GM19239 (cell line): Measurements from ENCODE around the gene FMO2.

Experiments
- DNase-seq: peaks from one replicate; pipeline ENCODE4 v3.0.0; 2011; ENCODE audit warnings: low spot score; ENCODE audit not compliant: insufficient read length
- FAIRE-seq: peaks from 2 replicates; lab custom pipeline; 2011; peaks lifted over from hg19 to GRCh38; lab: Jason Lieb, UNC

FMO2 gene, protein sequence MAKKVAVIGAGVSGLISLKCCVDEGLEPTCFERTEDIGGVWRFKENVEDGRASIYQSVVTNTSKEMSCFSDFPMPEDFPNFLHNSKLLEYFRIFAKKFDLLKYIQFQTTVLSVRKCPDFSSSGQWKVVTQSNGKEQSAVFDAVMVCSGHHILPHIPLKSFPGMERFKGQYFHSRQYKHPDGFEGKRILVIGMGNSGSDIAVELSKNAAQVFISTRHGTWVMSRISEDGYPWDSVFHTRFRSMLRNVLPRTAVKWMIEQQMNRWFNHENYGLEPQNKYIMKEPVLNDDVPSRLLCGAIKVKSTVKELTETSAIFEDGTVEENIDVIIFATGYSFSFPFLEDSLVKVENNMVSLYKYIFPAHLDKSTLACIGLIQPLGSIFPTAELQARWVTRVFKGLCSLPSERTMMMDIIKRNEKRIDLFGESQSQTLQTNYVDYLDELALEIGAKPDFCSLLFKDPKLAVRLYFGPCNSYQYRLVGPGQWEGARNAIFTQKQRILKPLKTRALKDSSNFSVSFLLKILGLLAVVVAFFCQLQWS

GRCh38 chr1:171185091-171185490 is at the start of gene FMO2:
FMO2 (plus strand) TSS chr1:171185300; CDS start chr1:171185714, 414 bp downstream.
- FAIRE-seq (no peak), DNase-seq (no peak)

- no peak for FAIRE-seq
- DNase-seq = no peak
These were observed 47.5 kb upstream of the FMO2 start for GRCh38 chr1:171137580-171137979.

DNA sequence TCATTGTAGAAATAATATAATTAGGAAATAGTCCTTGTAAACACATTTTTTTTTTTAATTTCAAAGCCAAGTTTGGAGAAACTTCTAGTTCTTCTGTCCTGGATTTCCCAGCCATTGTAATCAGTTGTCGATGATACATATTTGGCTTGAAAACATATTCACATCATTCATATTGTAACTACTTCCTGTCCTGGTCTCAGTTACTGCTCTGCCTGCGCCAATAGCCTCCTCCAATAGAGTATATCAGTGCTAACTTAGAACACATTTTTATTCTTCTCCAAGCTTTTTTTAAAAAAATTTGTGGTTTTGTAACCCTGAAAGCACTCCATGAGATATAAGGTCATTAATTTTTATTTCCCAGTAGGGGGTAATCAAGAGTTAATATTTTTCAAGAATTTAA is 46.1 kb upstream of the FMO2 start:
- no peak for DNase-seq
- no peak for FAIRE-seq

DNA sequence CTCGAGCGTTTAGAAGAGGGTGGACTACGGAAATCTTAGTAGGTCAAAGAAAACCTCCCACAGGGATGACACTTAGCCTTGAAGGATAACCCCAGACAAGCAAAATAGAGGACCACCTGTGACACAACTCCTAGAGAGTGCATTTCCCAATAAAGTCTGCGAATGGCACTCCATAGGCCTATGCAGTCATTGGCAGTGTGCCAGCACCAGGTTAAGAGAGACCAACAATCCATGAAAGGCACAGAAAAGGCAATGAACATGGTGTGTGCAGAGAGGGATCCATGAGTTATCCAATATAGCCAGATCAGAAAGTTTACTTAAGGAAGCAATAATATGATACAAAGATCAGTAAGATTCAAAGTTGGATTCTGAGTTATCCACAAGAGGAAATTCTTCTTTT is 45.2 kb upstream of the FMO2 start:
- DNase-seq = no peak
- FAIRE-seq = no peak

DNA sequence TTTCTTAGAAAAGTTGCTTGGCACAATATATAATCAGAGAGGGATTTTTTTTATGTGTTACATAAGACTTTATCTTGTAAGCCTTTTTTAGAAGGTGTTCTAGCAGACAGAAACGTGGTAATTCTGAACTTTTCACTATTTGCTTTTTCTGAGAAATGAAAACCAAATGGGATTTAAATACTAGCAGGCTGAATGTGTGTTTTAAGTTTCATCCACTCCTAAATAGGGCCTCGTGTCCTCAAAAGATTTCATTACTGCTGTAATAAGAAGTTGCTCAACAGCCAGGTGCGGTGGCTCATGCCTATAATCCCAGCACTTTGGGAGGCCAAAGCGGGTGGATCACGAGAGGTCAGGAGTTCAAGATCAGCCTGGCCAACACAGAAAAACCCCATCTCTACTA is 44.7 kb upstream of the FMO2 start:
- no peak for DNase-seq
- no peak for FAIRE-seq

- DNase-seq = no peak
These were observed 44.0 kb upstream of the FMO2 start for GRCh38 chr1:171140956-171141687.

GRCh38 chr1:171141688-171142415 is 43.2 kb upstream of the FMO2 start:
- DNase-seq = no peak
- no peak for FAIRE-seq

More at GRCh38 chr1:171140956-171141687, 44.0 kb upstream of the FMO2 start:
- no peak for FAIRE-seq

DNA sequence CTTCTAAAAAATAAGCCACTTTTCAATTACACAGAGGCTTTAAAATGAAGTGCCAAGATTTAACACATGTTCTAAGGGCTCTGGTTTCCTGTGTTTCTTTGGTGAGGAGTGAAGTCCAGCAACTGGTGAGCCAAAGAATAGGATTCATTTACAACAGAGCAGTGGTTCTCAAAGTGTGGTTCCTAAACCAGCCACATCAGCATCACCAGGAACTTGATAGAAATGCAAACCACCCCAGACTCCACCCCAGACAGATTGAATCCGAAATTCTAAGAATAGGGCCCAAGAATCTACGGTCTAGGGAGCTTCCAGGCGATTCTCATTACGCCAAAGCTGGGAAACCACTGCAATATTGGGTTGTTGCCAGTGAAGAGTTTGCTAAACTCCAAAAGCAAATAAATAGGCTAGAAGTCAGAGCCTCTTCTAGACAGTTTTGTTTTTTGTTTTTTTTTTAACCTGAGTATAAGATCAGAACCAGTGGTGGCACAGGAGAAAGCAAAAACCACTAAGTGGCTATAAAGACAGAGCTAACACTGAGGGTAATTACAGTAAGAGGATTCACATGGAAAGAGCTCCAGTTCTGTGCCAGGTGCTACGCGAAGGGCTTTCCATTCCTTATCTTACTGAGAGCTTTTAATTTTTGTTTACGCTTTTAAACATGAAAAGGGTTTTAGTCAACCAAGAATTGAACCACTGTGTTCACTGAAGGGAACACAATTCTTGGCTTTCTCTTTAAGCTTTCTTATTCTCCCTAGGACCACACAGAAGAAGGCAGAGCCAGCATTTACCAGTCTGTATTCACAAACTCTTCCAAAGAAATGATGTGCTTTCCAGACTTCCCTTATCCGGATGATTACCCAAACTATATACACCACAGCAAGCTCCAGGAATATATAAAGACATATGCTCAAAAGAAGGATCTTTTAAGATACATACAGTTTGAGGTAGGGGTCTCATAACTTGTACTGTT is 42.4 kb upstream of the FMO2 start:
- FAIRE-seq (no peak), DNase-seq (no peak)

GRCh38 chr1:171150156-171150555 is 34.9 kb upstream of the FMO2 start:
- DNase-seq = no peak
- no peak for FAIRE-seq

- no peak for DNase-seq
- FAIRE-seq = no peak
These were observed 32.6 kb upstream of the FMO2 start for GRCh38 chr1:171152549-171152948.

GRCh38 chr1:171155484-171155883 is 29.6 kb upstream of the FMO2 start:
- FAIRE-seq (no peak), DNase-seq (no peak)

- FAIRE-seq (no peak), DNase-seq (no peak)
These were observed 27.0 kb upstream of the FMO2 start for GRCh38 chr1:171158096-171158495.

- no peak for FAIRE-seq
- DNase-seq = no peak
These were observed 26.5 kb upstream of the FMO2 start for GRCh38 chr1:171158551-171158950.

GRCh38 chr1:171159148-171159547 is 26.0 kb upstream of the FMO2 start:
- DNase-seq (no peak), FAIRE-seq (peak; percentile 55)

GRCh38 chr1:171160211-171160610 is 24.9 kb upstream of the FMO2 start:
- DNase-seq (peak; percentile 6), FAIRE-seq (peak; percentile 23)

DNA sequence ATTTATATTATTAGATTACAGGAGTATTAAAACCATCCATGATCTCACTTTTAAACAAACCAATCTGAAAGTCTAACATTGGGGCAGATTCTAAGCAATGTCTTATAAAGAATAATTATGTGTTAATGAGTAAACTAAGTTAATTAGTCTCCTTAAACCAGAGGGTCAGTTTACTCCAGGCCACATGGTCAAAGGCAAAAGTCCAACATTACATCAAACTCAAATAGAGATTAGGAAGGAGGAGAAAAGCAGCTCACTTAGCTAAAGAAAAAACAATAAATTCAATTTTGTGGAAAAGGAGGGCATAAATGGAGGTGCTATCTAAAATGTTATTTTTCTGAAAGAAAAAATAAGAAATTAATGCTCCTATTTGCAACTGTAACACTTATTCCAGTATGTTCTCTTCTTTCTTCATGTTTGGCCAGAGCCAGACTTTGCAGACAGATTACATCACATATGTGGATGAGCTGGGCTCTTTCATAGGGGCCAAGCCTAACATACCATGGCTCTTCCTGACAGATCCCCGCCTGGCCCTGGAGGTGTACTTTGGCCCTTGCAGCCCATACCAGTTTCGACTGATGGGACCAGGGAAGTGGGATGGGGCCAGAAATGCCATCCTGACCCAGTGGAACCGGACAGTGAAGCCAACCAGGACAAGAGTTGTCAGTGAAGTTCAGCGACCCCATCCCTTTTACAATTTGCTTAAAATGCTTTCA is 24.3 kb upstream of the FMO2 start:
- no peak for FAIRE-seq

DNA sequence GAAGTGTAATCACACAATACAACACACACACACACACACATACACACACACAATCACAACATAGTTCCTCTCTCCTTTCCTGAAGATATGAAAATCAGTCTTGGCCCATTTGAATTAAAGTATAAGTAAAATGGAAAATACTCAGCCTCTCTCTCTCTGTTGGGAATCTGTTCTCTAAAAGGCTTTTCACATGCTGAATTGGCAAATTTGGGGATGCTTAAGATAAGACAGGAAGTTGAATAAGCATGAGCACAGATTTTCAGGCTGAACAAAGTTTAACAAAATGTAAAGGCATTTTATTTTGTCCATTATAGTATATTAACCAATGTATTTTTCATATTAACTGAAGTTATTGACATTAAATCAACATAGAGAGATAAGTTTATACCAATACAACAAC is 23.7 kb upstream of the FMO2 start:
- no peak for DNase-seq
- no peak for FAIRE-seq

More for the DNA sequence above, 24.3 kb upstream of the FMO2 start:
- no peak for DNase-seq

GRCh38 chr1:171166361-171166760 is 18.7 kb upstream of the FMO2 start:
- no peak for FAIRE-seq
- DNase-seq = no peak

DNA sequence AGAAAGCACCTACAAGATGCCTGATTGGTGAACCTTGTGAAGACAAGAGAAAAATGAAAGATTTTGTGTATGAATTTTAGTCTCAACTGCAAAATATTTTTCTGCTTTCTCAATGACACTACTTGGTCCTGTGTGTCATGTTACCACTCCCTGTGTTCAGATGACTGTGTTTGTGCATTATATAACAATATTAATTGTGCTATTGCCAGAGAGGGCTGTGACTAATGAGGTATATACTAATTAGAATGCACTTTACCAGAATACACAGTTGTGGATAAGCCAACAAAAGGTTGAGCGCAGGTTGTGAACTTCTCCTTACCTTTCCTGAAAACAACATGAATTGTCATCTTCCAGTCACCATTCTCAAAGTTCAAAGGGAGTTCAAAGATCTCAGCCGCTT is 17.3 kb upstream of the FMO2 start:
- DNase-seq (no peak), FAIRE-seq (no peak)
